Peyer's patch (tissue), 4 donors: ENCODE data around the gene CD55. TPM values are rescaled to one million over a fixed set of nuclear protein-coding genes. Genes with fewer than 3 reads are reported as not detected.

ENCODE experiments used
- DNase-seq, 3 donors: peaks; one replicate each; pipeline ENCODE4 v3.0.0-alpha.2; 2017 to 2019
- H3K27ac ChIP-seq, 4 donors: fragments of 200-600 bp; sonication (generic); one replicate each; pipeline ENCODE4 v1.5.1; 2016 to 2019
- H3K27me3 ChIP-seq, 2 donors: fragments of 200-600 bp; sonication (generic); one replicate each; pipeline ENCODE4 v1.5.1; 2019
- H3K36me3 ChIP-seq, 3 donors: fragments of 200-600 bp; sonication (generic); one replicate each; pipeline ENCODE4 v1.5.1; 2016 to 2019
- H3K4me1 ChIP-seq, 4 donors: fragments of 200-600 bp; sonication (generic); one replicate each; pipeline ENCODE4 v1.5.1; 2016 to 2019
- H3K4me3 ChIP-seq, 4 donors: fragments of 200-600 bp; sonication (generic); 1 replicate in 3 of 4; 2 replicates in 1 of 4; pipeline ENCODE4 v1.5.1; 2016 to 2019; ENCODE audit warnings: mild to moderate bottlenecking in 1 of 4
- H3K9me3 ChIP-seq, 4 donors: fragments of 200-600 bp; sonication (generic); one replicate each; pipeline ENCODE4 v1.5.1; 2016 to 2019; ENCODE audit warnings: mild to moderate bottlenecking in 1 of 4
- POLR2A ChIP-seq, 2 donors: fragments of 450-650 bp; IDR thresholded peaks; one replicate each; pipeline ENCODE4 v1.5.1; 2017; ENCODE audit warnings: antibody characterized with exemption in 2 of 2, mild to moderate bottlenecking in 2 of 2, moderate library complexity in 2 of 2
- total RNA-seq, 4 donors: library from RNA; depleted of rRNA; stranded (reverse); fragments of >200 nt; gene quantifications; one replicate each; pipeline ENCODE4 v1.1.0, GENCODE V29; 2016
- TF ChIP-seq, protein P1 (sequence below), 6 experiments: fragments of 450-650 bp in 4 of 6; fragments of 200-600 bp in 2 of 6; sonication (generic) in 1 of 6; IDR thresholded peaks; one replicate each; pipeline ENCODE4 v1.5.1; 2017 to 2019; ENCODE audit warnings: antibody characterized with exemption in 6 of 6, mild to moderate bottlenecking in 3 of 6, moderate library complexity in 1 of 6

CD55 gene
- total RNA-seq, 4 donors from 2014 or later = 28.5 to 49.5 (median 41.7) TPM

- no peak for DNase-seq
- no peaks in the 10 kb centered on the region for H3K9me3 ChIP-seq
- no peaks in the 10 kb centered on the region for H3K4me1 ChIP-seq
- no peak overlapping the region for H3K27ac ChIP-seq
- H3K36me3 ChIP-seq = no peaks in the 10 kb centered on the region
- no peak for TF ChIP-seq POLR2A (IDR thresholded peaks at IDR 0.05)
- H3K27me3 ChIP-seq = no peaks in the 10 kb centered on the region
- no peak overlapping the region for H3K4me3 ChIP-seq
Measured at GRCh38 chr1:207402744-207403143, 81.3 kb downstream of the CD55 start.

DNA sequence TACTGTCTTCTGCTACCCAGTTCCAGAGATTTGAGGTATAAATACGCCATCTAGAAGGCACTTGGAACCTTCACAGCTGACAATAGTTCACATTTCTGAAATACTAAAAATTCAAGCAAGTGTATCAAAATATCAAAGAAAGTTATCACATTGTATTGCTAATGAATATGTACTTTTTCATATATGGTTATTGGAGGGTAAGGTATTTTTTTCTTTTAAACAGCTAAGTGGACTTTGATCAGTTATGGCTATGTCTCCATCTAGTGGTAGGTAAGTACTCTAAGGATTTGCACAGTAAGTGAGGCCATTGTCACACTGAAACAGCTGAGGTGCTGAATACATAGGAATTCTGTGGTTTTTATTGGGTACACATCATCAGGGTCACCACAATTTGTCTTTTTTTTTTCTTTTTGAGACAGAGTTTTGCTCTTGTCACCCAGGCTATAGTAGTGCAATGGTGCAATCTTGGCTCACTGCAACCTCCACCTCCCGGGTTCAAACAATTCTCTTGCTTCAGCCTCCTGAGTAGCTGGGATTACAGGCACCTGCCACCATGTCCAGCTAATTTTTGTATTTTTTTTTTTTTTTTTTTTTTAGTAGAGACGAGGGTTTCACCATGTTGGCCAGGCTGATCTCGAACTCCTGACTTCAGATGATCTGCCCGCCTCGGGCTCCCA, 83.5 kb downstream of the CD55 start:
- Histone ChIP-seq H3K27ac (no peak overlapping the region), H3K27me3 (no peaks in the 10 kb centered on the region), H3K4me1 (no peaks in the 10 kb centered on the region), H3K4me3 (no peak overlapping the region), H3K9me3 (no peaks in the 10 kb centered on the region), H3K36me3 (no peaks in the 10 kb centered on the region)
- no peak for DNase-seq
- no peak for TF ChIP-seq POLR2A (IDR thresholded peaks at IDR 0.05)
- TF ChIP-seq, protein P1, sequence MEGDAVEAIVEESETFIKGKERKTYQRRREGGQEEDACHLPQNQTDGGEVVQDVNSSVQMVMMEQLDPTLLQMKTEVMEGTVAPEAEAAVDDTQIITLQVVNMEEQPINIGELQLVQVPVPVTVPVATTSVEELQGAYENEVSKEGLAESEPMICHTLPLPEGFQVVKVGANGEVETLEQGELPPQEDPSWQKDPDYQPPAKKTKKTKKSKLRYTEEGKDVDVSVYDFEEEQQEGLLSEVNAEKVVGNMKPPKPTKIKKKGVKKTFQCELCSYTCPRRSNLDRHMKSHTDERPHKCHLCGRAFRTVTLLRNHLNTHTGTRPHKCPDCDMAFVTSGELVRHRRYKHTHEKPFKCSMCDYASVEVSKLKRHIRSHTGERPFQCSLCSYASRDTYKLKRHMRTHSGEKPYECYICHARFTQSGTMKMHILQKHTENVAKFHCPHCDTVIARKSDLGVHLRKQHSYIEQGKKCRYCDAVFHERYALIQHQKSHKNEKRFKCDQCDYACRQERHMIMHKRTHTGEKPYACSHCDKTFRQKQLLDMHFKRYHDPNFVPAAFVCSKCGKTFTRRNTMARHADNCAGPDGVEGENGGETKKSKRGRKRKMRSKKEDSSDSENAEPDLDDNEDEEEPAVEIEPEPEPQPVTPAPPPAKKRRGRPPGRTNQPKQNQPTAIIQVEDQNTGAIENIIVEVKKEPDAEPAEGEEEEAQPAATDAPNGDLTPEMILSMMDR (IDR thresholded peaks at IDR 0.05) = peak; percentile 43 to 92 (median 84)

DNA sequence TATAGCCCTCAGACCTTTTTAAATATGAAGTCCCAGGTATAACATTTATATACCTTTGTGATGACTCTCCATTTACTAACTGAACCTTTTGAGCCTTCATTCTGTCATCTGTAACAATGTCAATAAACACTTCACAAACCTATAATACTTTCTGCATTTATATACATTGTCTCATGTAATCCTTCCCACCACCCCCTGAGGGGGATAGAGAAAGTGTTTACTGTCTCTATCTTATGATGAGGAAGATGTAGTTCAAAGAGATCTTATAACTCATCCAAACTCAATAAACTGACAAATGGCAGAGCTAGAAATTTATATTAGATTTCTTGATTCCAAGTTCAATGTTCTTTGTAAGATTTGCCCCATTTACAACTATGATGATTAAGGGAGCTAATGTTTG, 84.3 kb downstream of the CD55 start:
- no peak for DNase-seq
- Histone ChIP-seq H3K4me1 (no peaks in the 10 kb centered on the region), H3K9me3 (no peaks in the 10 kb centered on the region), H3K36me3 (no peaks in the 10 kb centered on the region), H3K27ac (no peak overlapping the region), H3K4me3 (no peak overlapping the region), H3K27me3 (no peaks in the 10 kb centered on the region)
- no peak for TF ChIP-seq POLR2A (IDR thresholded peaks at IDR 0.05)
- TF ChIP-seq, protein P1 (IDR thresholded peaks at IDR 0.05) = no peak

DNA sequence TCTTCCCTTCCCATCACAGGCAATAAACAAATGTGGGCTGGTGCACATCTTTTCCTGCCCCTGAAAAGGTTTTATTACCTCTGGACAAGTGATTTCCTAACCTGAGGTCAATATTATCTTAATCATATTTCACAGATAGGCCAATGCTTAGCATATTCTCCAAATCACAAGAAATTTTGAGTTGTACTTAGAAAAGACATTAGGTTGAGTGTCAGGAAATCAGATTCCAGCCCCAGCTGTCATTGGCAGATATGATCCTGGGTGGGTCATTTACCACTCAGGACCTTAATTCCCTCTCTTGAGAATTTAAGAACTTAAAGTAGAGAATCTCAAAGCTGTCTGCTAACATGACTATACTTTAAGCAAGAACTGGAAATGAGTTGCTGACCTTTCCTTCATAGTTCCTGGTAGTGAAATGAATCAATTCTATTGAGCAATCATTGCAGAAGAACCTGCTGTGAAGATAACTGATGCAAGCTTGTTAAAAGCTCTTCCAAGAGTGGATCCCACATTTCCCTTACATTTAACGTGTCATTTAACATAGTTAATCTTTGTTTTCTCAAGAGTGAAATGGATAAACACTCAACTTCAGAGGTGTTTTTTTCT, 86.3 kb downstream of the CD55 start:
- TF ChIP-seq, protein P1 (IDR thresholded peaks at IDR 0.05) = no peak
- no peak for TF ChIP-seq POLR2A (IDR thresholded peaks at IDR 0.05)
- no peaks in the 10 kb centered on the region for H3K9me3 ChIP-seq
- no peaks in the 10 kb centered on the region for H3K27me3 ChIP-seq
- H3K4me3 ChIP-seq = no peak overlapping the region
- no peak for DNase-seq
- H3K27ac ChIP-seq = no peak overlapping the region
- no peaks in the 10 kb centered on the region for H3K36me3 ChIP-seq
- H3K4me1 ChIP-seq = no peaks in the 10 kb centered on the region

Other genes starting within 250 kb of the CD55 start
- gene C4BPB, start 232.8 kb upstream of the CD55 start, total RNA-seq = 10 to 100 TPM in 1 of 4 donors, 1 to 10 TPM in 2, not detected in 1; 5.3 to 18.1 (median 8.6) TPM
- gene C4BPA, start 217.4 kb upstream of the CD55 start, total RNA-seq = 1 to 10 TPM in 2 of 4 donors, under 1 TPM in 1, not detected in 1; 0.67 to 2.6 (median 1.2) TPM
- gene CR2, start 132.7 kb downstream of the CD55 start, total RNA-seq = 10 to 100 TPM in 1 of 4 donors, 1 to 10 TPM in 1, under 1 TPM in 2; 0.53 to 12.4 (median 1.1) TPM
- 10 to 100 TPM in 1 of 4 donors, 1 to 10 TPM in 2, under 1 TPM in 1; 0.88 to 23.9 (median 2.7) TPM for gene CR1, start 174.5 kb downstream of the CD55 start, total RNA-seq